Astrocyte of the hippocampus (primary cell): ENCODE data around the gene BNIP3.
"Not testable (repeated sequence)": the region's sequence is repeated elsewhere in the genome, so short reads cannot be mapped to it uniquely, and the experiment has no call there.

Experiments
- DNase-seq: peaks from one replicate; pipeline ENCODE4 v3.0.0; 2011; ENCODE audit warnings: low read depth, low spot score

Gene BNIP3

GRCh38 chr10:131930150-131930549, 51.6 kb downstream of the BNIP3 start:
- no peak for DNase-seq

- DNase-seq = no peak
Observed at GRCh38 chr10:131929122-131929845, 52.4 kb downstream of the BNIP3 start.

GRCh38 chr10:131928248-131929095, 53.3 kb downstream of the BNIP3 start:
- DNase-seq = no peak

- no peak for DNase-seq
Observed at GRCh38 chr10:131926743-131927595, 54.8 kb downstream of the BNIP3 start.

- no peak for DNase-seq
Observed at GRCh38 chr10:131926253-131926652, 55.5 kb downstream of the BNIP3 start.

GRCh38 chr10:131925716-131926115, 56.0 kb downstream of the BNIP3 start:
- no peak for DNase-seq

- no peak for DNase-seq
Observed at GRCh38 chr10:131925011-131925649, 56.6 kb downstream of the BNIP3 start.

GRCh38 chr10:131923038-131923756, 58.5 kb downstream of the BNIP3 start:
- no peak for DNase-seq

GRCh38 chr10:131921184-131921583, 60.5 kb downstream of the BNIP3 start:
- DNase-seq = no peak

- DNase-seq = no peak
Observed at GRCh38 chr10:131920693-131921092, 61.0 kb downstream of the BNIP3 start.

- DNase-seq = no peak
Observed at GRCh38 chr10:131920151-131920550, 61.6 kb downstream of the BNIP3 start.

- not testable (repeated sequence) for DNase-seq
Observed at GRCh38 chr10:131919461-131919860, 62.3 kb downstream of the BNIP3 start.
